ENCODE results near the gene STRA8. TPM values are rescaled to one million over a fixed set of nuclear protein-coding genes. Genes with fewer than 3 reads are reported as not detected.
"Not testable (repeated sequence)": the region's sequence is repeated elsewhere in the genome, so short reads cannot be mapped to it uniquely, and the experiment has no call there.

Gene STRA8
- total RNA-seq, 1 donor from 2014 or later = not detected

DNA sequence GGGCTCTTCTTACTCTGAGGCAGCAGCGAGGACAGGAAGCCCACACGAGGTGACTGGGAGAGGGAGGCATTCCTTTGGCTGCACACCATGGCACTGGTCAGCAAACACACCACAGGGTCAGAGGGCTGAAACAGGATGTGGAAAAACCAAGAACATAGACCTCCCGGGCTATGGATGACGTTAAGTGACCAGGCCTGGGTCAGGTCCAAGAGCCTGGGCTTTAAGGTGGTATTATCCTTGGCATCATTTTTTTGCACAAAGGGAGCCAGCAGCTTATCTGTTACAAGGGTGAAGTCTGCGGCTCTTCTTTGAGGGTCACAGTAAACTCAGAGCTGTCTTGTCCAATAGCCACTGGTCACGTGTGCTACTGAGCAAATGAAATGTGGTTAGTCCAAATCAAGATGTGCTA is 29.3 kb upstream of the STRA8 start:
- no peak for FAIRE-seq
- no peak for DNase-seq (ENCODE audit: low spot score in 2 of 2)

DNA sequence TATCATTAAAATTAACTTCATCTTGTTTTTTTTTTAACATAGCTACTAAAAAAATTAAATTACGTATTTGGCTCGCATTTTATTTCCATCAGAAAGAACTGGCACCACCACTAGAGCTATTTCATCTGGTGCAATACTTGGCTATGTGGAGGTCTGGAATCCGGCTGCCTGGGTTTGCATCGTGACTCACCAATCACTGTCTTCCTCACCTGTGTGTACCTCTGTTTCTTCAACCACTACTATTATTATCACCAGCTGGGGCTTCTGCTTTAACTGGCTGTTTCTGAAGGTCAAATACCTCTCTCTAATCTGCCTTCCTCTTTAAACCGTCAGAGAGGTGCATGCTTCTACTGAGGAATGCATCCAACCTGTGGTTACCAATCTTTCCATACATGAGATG is 28.8 kb upstream of the STRA8 start:
- DNase-seq (ENCODE audit: low spot score in 2 of 2) (no peak), FAIRE-seq (no peak)

DNA sequence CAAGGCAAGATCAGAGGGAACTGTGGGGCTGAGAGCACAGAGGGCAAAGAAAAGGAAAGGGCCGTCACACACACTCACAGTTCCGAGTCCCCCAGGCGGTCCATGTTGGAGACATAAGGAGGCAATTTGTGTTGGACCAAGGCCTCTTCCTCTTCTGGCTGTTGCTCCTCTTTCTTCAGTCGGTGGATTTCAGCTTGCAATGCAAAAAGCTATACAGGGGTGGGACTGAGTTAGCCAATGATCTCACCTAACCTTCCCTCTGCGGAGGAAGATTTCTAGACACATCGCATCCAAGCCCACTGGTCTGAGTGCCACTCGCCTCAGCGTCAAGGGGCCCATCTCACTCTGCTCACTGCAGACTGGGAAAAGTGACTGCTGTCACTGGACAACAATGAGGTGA is 27.8 kb upstream of the STRA8 start:
- no peak for FAIRE-seq

DNA sequence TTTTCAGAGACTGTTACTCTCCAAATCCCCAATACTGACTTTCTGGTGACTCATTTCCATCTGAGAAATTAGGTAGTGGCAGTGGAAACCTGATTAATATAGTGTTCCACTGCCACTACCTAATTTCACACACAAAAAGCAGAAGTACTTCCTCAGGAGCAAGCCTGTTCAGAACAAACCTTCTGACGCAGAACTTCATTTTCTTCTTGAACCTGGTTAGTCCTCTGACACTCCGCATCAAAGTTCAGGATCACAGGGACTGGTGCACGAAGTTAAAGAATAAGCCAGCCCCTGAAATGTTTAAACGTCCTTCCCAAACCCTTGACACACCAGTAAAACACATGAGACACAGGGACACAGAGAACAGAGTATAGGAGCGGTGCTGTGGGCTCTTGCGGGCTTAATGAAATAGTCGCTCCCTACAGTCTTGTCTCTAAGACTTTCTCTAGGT is 26.7 kb upstream of the STRA8 start:
- DNase-seq (ENCODE audit: low spot score in 2 of 2) (no peak), FAIRE-seq (no peak)

More for the DNA sequence above, 27.8 kb upstream of the STRA8 start:
- no peak for DNase-seq (ENCODE audit: low spot score in 2 of 2)

DNA sequence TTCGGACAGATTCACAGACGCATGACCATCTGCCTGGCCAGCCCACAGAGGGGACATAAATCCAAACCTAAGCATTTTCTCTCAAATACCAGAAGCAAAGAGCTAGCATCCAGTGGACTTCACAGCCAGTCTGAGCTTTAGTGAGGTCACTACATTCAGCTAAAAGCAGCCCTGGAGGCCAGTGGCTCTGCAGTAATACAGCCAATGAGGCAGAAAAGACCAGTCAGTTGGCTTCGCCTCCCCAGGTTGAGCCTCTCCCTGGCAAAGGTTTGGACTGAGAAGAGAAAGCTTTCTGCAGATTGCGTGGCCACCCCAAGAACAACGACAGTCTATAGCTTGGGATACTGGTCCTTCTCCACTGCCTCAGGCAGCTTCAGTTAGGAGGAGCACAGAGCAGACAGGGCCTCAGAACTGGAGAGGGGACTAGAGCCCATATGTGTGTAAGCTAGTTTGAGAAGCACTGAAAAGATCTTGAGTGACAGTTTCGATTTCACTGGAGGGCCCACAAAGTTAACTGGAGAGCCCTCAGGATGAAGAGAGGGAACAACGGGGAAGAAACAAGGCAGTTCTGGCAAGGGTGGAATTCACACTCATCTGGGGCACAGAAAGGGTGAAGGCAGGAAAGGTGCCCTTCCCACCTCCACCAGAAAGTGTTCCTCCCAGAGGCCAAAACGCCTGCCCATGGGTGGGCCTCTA is 26.1 kb upstream of the STRA8 start:
- no peak for DNase-seq (ENCODE audit: low spot score in 2 of 2)
- no peak for FAIRE-seq

DNA sequence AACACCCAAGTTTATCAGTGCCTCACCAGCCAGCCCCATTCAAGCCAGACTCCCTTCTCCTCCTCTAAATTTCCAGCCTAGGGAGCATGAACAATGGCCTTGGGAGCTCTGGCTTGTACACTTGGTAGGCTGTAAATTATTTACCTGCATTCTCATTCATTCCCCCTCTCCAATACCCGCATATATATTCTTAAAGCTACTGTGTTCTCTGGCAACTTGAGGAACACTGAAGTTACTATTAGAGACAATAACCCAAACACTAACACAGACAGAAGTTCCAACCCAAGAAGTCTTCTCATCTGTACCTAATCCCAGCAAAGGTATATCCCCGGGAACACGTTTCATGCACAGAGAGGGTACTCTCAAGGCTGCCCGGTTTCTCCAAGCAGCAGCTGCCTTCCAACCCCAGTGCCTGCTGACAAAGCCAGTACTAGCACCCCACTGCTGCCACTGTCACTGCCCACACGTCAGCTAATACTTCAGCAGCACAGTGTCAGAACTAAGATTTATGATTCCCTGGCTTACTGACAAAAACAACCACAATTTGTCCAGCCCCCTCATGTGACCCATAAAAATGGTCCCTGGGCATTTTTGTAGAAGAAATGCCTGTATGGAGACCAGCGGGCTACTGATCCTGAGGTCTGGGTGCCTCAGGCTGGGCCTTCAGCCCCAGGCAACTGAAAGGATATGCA is 25.4 kb upstream of the STRA8 start:
- FAIRE-seq = no peak
- DNase-seq (ENCODE audit: low spot score in 2 of 2) = no peak

DNA sequence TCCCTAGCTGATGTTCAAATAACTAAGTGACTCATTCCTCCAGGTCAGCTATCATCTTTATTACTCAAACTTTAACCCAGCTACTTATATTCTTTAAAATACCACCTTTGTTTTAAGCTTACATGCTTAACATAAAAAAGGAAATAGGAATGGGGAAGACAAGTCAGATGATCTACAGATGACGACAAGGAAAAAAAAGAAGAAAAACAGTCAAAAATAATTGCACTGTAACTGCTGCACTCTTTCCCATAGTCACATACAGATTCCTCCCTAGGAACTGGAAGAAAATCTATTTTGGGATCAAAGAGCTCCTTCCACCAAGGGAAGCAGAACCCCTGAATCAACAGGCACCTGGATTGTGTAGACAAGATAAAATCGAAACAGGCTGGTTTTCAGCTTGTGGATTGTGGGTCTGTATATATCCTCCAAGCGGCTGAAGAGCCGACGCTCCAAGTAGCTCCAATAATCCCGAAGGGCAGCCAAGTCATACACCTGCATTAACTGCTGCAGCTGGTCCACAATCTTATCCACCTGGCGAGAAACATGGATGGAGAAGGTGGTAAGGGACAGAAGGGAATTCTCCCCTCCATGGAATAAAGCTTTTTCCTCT is 24.3 kb upstream of the STRA8 start:
- no peak for DNase-seq (ENCODE audit: low spot score in 2 of 2)
- FAIRE-seq = no peak

DNA sequence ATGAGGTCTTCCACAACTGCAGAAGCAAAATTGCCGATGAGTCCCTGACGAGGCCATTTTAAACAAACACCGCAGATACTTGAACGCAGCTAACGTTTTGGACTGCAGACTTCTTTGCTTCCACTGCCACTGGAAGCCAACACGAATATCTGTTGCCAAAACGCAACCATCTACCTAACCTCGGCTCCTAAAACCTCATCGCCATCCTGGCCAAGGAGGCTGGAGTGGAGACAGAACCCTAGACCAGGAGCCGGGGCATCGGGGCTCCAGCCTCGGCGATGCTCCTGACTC is 22.8 kb upstream of the STRA8 start:
- no peak for FAIRE-seq
- DNase-seq (ENCODE audit: low spot score in 2 of 2) = no peak

DNA sequence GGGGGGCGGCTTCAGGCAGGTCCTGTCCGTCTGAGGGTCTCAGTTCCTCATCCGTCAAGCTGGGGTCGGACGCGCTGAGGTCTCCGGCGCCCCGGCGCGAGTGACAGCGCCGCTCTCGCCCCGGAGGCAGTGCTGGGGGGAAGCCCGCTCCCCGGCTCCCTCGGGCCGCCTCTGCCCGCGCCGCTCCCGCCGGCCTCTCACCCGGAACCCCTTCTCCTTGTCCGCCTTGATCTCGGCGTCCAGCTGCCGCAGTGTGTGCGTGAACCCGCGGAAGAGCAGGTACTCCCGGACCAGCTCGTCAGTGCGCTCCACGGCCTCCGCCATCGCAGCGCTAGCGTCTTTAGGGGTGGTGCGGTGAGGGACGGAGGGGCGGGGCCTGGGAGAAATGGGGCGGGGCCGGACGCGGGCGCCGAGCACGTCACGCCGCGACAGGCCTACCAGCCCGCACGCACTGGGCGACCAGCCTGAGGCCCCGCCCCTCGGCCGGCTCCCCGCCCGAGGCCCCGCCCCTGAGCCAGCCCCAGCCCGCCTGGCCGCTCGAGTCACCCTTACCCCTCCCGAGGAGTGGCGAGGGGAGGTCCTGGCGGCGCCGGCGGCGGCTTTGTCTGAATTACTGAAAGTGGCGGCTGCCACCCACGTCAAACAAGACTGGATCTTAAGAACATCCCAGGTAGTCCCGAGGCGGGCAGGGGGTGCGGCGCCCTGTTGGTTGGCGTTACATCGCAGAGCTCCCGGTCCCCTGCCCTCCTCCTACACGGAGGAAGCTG is 22.3 kb upstream of the STRA8 start, which contains the start of gene WDR91:
TSS of gene WDR91 (minus strand) at position 348 of the 767 bp plus-strand sequence. CDS start at position 324, 24 bp downstream.
- FAIRE-seq = no peak
- DNase-seq (ENCODE audit: low spot score in 2 of 2) = peak; percentile 99 to 100

DNA sequence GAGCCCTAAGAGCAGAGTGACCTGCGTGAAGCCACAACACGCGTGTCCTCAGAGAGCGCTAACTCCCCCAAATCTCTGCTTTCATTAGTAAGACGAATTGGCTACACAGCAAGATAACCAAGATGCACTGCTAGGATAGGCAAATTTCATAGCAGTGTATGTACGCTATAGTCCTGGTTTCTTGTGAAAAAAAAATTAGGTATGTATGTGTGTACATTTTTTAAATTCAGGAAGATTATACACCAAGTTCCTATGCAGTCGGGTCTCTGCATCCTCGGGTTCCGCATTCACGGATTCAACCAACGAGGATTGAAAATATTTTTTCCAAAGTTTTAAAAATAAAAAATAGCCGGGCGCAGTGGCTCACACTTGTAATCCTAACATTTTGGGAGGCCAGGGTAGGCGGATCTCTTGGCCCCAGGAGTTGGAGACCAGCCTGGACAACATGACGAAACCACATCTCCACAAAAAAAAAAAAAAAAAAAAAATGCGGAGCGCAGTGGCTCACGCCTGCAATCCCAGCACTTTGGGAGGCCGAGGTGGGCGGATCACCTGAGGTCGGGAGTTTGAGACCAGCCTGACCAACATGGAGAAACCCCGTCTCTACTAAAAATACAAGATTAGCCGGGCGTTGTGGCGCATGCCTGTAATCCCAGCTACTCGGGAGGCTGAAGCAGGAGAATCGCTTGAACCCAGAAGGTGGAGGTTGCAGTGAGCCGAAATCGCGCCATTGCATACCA is 21.5 kb upstream of the STRA8 start:
- DNase-seq (ENCODE audit: low spot score in 2 of 2); FAIRE-seq: not testable (repeated sequence)

DNA sequence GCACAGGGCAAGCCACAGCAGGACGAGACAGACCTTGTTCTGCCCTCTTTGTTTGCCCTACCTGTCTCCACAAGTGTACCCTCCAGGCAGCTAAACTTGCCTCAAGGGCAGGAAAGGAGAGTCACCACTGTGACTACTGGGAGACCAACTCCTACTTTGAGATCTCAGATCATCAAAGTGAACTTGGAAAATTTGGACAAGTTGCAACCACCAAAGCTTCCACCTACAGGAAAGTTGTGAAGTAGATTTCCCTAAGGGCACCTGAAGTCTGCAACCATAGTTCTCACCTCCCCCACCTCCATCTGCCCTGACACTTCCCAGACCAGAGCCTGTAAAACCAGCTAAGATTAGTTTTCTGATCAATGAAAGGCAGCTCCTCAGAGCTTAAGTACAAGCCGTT is 19.8 kb upstream of the STRA8 start:
- FAIRE-seq (no peak), DNase-seq (ENCODE audit: low spot score in 2 of 2) (no peak)

DNA sequence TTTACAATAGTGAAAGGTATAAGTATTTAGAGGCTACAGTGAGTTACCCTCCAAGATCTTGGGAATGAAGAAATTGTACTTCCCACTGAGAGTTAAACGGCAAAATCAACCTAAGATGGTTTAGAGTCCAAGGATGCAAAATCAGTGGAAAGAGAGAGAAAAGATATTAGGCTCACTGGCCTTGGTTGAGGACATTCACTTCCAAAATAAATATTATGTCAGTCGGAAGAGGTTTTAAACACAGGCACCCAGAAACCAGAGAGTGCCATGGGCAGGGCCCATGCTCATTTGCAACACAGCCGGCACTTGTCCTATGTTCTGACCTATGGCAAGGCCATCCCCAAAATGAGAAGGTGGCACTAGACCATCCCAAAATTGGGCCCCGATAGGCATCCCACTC is 18.5 kb upstream of the STRA8 start:
- FAIRE-seq (no peak), DNase-seq (ENCODE audit: low spot score in 2 of 2) (no peak)

DNA sequence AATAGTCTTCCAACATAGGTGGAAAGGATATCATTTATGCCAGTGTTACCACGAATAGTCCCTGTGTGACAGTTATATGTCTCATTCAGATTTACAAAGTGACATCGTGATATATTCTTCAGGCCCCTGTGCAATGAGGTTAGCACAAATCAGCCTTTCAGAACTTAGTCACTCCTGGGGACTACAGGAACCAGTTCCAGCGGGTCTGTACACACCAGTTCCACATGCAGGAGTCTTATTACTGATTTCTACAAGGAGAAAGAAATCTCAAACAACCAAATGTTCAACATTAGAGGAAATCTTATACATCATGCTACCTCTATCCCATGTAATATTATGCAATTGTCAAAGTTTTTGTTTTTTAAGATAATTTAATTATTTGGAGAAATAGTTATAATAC is 17.9 kb upstream of the STRA8 start:
- no peak for FAIRE-seq
- DNase-seq (ENCODE audit: low spot score in 2 of 2) = no peak

DNA sequence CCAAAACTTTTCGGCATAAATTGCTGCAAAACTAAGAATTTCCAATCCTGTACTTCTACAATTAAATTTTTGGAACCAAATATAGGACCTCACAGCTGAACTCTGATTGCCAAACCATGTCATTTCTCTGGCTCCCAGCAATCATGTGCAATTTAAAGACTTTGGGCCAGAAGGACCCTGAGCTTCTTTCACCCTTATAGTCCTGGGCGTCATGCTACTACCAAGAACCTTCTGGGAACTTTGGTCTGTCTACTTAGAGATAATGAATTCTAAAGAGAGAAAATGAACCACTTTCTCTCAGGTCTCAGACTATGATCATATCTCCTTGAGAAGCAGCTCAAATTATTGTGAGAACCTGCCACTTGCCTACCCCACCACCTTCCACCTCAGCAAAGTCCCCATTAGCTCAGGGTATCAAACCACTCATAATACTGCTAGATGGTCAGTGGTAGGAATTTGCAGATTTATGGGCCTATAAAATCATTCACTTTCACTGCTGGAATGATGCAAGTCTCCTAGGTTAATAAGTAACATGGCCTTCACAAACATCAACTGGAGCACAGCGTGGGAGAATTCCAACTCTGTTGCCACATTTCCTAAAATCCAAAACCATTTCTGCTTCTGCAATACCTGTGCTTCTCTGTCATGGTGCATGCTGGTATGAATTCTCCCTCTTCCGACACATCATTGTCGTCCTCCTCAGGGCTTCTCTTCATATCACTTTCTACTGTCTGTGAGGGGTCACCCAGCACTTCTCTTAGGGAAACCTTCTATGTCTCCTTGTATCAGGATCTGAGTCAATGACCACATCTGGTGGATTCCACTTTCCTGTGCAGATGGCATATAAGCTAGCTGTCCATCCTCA is 15.8 kb upstream of the STRA8 start:
- FAIRE-seq = no peak
- DNase-seq (ENCODE audit: low spot score in 2 of 2) = no peak

DNA sequence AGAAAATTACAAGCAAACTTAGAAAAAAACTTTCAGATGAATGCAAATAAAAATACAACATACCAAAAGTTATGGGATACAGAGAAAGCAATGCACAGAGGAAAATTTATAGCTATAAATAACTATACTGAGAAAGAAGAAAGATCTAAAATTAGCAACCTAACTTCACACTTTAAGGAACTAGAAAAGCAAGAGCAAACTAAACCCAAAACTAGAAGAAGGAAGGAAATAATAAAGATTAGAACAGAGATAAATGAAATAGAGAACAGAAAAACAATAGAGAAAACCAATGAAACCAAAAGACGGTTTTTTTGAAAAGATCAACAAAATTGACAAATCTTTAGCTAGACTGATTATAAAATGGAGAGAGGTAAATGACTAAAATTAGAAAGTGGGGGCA is 9.6 kb upstream of the STRA8 start:
- FAIRE-seq (no peak), DNase-seq (ENCODE audit: low spot score in 2 of 2) (no peak)

DNA sequence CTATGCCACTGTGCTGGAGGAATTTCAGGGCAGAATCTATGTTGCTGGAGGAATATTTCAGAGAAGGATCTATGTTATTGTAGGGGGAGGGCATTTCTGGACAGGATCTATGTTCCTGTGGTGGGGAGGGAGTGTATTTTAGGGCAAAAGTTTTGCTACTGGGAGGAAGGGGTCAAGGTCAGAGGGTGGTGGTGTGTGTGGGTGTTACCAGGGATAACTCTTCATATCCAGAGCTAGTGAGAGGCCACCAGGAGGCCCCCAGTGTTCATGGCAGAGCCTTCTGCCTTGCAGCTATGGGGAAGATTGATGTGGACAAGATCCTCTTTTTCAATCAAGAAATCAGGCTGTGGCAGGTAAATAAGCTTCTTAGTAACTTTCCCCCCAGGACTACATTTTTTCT is 2.0 kb upstream of the STRA8 start:
- DNase-seq (ENCODE audit: low spot score in 2 of 2) (no peak), FAIRE-seq (no peak)

DNA sequence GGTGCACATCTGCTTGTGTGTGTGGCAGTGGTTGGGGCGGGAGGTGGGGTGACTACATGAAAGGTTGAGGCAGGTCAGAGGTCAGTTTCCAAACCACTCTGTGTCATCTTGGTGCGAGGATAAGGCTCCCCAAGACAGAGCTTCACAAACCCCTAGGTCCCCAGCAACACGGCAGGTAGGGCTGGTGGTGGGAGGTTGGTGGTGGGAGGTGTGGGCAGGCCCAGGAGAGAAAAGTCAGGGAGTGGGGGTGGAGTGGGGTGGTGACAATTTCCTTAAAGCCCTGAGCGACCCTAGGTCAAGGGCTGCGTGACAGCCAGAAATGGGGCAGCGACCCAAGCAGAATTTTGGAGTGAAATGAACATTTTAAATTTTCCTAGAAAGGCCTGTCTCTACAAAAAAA is 1.6 kb upstream of the STRA8 start:
- DNase-seq (ENCODE audit: low spot score in 2 of 2) (no peak), FAIRE-seq (no peak)

DNA sequence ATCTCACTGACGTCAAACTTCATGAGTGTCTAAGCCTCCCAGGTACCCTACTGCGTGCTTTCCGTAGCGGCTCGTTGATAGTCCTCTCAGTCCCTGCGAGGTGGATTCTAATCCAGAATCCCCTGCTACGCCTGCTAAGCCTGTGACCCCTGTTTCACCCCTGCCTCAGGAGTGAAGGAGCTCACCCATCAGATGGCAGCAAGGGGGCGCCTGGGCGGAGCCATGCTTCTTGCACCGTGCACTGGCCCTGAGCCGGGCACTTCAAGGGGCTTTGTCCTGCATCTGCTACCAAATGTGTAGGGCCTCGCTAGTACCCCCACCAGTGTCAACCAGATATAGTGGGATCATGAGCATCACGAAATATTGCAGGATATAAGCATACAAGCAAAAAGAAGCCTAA is 918 bp upstream of the STRA8 start:
- no peak for DNase-seq (ENCODE audit: low spot score in 2 of 2)
- FAIRE-seq = no peak

DNA sequence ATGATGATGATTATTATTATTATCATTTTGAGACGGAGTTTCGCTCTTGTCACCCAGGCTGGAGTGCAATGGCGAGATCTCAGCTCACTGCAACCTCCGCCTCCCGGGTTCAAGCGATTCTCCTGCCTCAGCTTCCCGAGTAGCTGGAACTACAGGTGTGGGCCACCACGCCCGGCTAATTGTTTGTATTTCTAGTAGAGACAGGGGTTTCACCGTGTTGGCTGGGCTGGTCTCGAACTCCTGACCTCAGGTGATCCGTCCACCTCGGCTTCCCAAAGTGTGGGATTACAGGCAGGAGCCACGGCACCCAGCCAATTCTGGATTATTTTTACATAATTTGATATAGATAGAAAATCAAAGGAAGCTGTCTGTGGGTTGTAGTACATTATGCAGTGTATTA is 457 bp downstream of the STRA8 start:
- not testable (repeated sequence) for FAIRE-seq; DNase-seq (ENCODE audit: low spot score in 2 of 2)
